Mesothelial cell of epicardium (in vitro differentiated cells): Measurements from ENCODE around the gene DNAH2. TPM values are rescaled to one million over a fixed set of nuclear protein-coding genes. Genes with fewer than 3 reads are reported as not detected.
A peak's percentile ranks its signal among the peaks of the same experiment; 100 is the strongest.
"Not testable (repeated sequence)": the region's sequence is repeated elsewhere in the genome, so short reads cannot be mapped to it uniquely, and the experiment has no call there.

Experiments used
- DNase-seq, 2 experiments: peaks; one replicate each; pipeline ENCODE4 v3.0.0; 2021; ENCODE audit warnings: low spot score in 2 of 2; ENCODE audit not compliant: unreplicated experiment in 2 of 2
- H3K27ac Mint-ChIP-seq: 2 replicates; pipeline ENCODE4 v1.8.0; 2021; ENCODE audit warnings: mixed read lengths
- H3K27me3 Mint-ChIP-seq: 2 replicates; pipeline ENCODE4 v1.8.0; 2021; ENCODE audit warnings: low read depth, mixed read lengths
- H3K36me3 Mint-ChIP-seq: 2 replicates; pipeline ENCODE4 v1.8.0; 2021; ENCODE audit warnings: mixed read lengths
- H3K4me1 Mint-ChIP-seq: 2 replicates; pipeline ENCODE4 v1.8.0; 2021; ENCODE audit warnings: mixed read lengths
- H3K4me3 Mint-ChIP-seq: 2 replicates; pipeline ENCODE4 v1.8.0; 2021; ENCODE audit warnings: mild to moderate bottlenecking, moderate library complexity, mixed read lengths
- H3K9me3 Mint-ChIP-seq: 2 replicates; pipeline ENCODE4 v1.8.0; 2021; ENCODE audit warnings: mixed read lengths
- total RNA-seq: library from RNA; stranded (reverse); gene quantifications from 3 replicates; pipeline ENCODE4 v1.2.1, GENCODE V29; 2021
- TF ChIP-seq, protein P1 (sequence below): fragments of 200-600 bp; sonication (generic); IDR thresholded peaks from one replicate; pipeline ENCODE4 v1.5.0; 2021; ENCODE audit warnings: antibody characterized with exemption; ENCODE audit not compliant: unreplicated experiment

The DNAH2 gene
- total RNA-seq, 1 donor from 2014 or later, result 0.18 TPM

DNA sequence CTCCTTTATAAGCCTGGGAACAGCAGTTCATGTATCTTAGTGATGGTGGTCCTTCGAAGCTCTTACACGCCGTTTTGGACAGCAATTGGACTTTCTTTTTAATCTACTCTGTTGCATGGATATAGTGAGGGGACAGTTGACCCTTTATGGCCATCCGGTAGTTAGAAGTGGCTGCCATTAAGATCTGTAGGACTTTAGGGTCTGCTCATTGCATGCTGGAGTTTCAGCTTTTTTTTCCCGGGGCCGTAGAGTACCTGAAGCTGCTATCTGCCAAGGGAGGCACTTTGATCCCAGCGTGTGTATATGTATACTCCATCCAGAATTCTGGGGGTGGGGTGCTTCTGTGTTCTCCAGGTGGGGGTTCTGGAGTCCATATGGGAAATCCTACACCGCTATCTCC lies 141.5 kb downstream of the DNAH2 start:
- no peak for DNase-seq
- Mint-ChIP-seq H3K27ac (no peak overlapping the region), H3K4me1 (peaks cover 10% of the 10 kb centered on the region), H3K4me3 (no peak overlapping the region), H3K36me3 (peaks cover 2% of the 10 kb centered on the region), H3K9me3 (no peaks in the 10 kb centered on the region), H3K27me3 (no peaks in the 10 kb centered on the region)
- TF ChIP-seq, protein P1, sequence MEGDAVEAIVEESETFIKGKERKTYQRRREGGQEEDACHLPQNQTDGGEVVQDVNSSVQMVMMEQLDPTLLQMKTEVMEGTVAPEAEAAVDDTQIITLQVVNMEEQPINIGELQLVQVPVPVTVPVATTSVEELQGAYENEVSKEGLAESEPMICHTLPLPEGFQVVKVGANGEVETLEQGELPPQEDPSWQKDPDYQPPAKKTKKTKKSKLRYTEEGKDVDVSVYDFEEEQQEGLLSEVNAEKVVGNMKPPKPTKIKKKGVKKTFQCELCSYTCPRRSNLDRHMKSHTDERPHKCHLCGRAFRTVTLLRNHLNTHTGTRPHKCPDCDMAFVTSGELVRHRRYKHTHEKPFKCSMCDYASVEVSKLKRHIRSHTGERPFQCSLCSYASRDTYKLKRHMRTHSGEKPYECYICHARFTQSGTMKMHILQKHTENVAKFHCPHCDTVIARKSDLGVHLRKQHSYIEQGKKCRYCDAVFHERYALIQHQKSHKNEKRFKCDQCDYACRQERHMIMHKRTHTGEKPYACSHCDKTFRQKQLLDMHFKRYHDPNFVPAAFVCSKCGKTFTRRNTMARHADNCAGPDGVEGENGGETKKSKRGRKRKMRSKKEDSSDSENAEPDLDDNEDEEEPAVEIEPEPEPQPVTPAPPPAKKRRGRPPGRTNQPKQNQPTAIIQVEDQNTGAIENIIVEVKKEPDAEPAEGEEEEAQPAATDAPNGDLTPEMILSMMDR, result no peak

DNA sequence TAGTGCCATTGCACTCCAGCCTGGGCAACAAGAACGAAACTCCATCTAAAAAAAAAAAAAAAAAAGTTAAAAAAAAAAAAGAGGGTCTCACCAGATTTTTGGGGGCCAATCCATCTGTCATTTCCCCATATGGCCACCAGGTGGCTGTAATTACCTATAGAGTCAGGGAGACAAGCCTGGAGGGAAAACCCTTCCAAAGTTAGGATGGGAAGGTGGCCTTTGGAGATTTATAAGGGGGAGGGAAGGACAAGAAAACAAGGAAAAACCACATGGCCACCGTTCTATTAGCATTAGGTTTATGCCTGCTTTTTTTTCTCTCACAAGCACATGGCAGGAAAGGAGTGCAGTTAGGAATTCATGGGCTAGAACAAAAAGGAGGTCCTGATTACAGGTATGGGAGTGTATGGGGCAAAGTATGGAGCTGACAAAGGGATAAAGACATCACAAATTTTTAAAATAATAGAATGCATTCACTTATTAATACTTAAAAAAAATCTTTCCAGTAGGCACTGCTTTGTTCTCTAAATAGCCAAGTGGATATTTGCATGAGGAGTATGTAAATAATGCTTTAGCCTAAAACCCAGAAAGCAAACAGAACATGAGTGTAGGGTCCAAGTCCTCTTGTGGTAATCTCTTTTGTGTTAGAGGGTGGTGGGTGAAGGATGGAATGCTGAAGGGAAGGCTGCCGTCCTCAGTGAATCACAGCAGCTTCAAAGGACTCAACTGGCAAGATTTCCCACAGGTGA lies 145.3 kb downstream of the DNAH2 start:
- Mint-ChIP-seq H3K9me3 (no peaks in the 10 kb centered on the region), H3K36me3 (peaks cover 17% of the 10 kb centered on the region), H3K27me3 (no peaks in the 10 kb centered on the region), H3K4me3 (no peak overlapping the region), H3K27ac (peak overlapping the region; percentile 28), H3K4me1 (peaks cover 8% of the 10 kb centered on the region)
- TF ChIP-seq, protein P1, result peak; percentile 96
- DNase-seq, result no peak

DNA sequence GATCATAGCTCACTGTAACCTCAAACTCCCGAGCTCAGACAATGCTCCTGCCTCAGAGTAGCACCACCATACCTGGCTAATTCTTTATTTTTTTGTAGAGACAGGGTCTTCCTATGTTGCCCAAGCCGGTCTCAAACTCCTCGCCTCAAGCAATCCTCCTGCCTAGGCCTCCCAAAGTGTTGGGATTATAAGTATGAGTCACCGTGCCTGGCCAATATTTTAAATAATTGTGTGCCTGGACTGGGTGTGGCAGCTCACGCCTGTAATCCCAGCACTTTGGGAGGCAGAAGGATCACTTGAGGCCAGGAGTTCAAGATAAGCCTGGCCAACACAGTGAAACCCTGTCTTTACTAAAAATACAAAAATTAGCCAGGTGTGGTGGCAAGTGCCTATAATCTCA lies 146.8 kb downstream of the DNAH2 start:
- not testable (repeated sequence) for H3K27me3 Mint-ChIP-seq, H3K27ac Mint-ChIP-seq, H3K4me1 Mint-ChIP-seq, H3K4me3 Mint-ChIP-seq, DNase-seq, H3K9me3 Mint-ChIP-seq
- peaks cover 21% of the 10 kb centered on the region for H3K36me3 Mint-ChIP-seq

DNA sequence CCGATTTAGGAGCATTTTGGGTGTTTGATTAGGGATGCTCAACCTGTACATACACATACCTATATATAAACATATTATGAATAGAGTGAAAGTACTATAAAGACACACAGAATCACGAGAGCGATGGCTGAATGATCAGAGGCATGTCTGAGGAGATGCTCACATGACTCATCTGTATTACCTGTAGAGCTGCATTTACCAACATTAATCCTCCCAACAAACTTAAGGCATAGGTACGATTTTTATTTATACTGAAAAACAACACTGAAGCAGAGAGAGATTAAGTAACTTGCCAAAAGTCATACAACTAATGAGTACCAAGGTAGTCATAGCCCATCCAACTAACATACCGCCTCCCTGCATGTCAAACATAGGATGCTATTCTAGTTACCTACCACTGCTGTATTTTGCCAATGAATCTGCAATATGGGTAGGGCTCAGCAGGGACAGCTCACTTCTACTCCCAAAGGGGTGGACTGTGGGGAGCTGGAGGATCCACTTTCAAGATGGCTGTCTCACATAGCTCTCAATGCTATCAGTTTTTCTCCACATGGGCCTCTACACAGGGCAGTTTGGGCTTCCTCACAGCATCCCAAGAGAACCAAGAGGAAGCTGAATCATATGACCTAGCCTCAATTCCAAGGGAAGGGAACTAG lies 147.6 kb downstream of the DNAH2 start:
- DNase-seq, result no peak

DNA sequence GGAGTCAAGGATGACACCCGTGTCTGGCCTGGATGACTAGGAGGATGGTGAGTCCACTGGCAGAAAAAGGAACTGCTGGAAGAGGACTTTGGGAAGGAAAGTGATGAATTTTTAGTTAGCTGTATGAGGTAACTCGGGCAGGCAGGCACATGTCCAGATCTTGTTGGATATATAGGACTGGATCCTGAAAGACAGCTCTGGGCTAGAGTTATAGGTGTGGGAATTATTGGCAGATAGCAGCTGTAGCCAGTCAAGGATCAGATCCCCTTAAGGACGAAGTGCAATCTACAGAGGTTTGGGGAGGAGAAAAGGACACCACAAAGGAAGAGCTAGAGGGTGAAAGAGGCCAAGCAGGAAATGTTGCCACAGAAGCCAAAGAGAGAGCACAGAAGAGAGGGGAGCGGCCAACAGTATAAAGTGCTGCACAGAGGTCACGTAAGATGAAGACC lies 150.4 kb downstream of the DNAH2 start:
- Mint-ChIP-seq H3K4me3 (no peak overlapping the region), H3K27ac (no peak overlapping the region), H3K36me3 (peaks cover 23% of the 10 kb centered on the region), H3K9me3 (no peaks in the 10 kb centered on the region), H3K4me1 (peaks cover 4% of the 10 kb centered on the region), H3K27me3 (no peaks in the 10 kb centered on the region)
- no peak for DNase-seq
- TF ChIP-seq, protein P1, result no peak

More for the DNA sequence above, 147.6 kb downstream of the DNAH2 start:
- Mint-ChIP-seq H3K36me3 (peaks cover 21% of the 10 kb centered on the region), H3K9me3 (no peaks in the 10 kb centered on the region), H3K4me1 (peaks cover 7% of the 10 kb centered on the region), H3K27ac (no peak overlapping the region), H3K4me3 (no peak overlapping the region), H3K27me3 (no peaks in the 10 kb centered on the region)
- TF ChIP-seq, protein P1, result no peak

DNA sequence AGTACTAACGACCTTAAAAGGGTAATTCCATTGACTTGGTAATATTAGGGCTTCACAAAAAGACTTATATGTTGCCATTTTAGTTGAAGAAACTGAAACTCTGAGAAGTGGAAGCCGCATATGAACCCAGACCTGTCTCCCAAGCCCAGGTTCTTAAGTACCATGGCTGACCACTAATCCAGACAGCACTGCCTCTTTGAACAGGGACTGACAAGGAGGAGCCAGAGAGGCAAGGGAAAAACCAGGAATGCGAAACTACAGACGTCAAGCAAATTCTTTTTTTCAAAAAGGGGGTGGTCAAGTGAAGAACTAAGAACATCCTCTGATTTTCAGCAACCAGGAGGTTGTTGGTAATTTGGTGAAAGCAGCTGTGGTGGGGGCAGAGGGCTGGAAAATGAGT lies 155.5 kb downstream of the DNAH2 start:
- no peaks in the 10 kb centered on the region for H3K27me3 Mint-ChIP-seq
- H3K27ac Mint-ChIP-seq, result peak overlapping the region; percentile 68
- no peak overlapping the region for H3K4me3 Mint-ChIP-seq
- no peaks in the 10 kb centered on the region for H3K9me3 Mint-ChIP-seq
- DNase-seq, result no peak
- TF ChIP-seq, protein P1, result no peak
- peaks cover 10% of the 10 kb centered on the region for H3K4me1 Mint-ChIP-seq
- H3K36me3 Mint-ChIP-seq, result peaks cover 26% of the 10 kb centered on the region
